Panc1 (cell line): Measurements from ENCODE around the gene ARL15. TPM values are rescaled to one million over a fixed set of nuclear protein-coding genes. Genes with fewer than 3 reads are reported as not detected.

Experiments
- ATAC-seq: fragments of 200-7000 bp; cut with Tn5 transposase; 2 replicates; pipeline ENCODE4 v1.9.1; 2020; ENCODE audit warnings: mild to moderate bottlenecking, moderate library complexity
- BruUV-seq: library from RNA; stranded (reverse); fragments of 400-500 nt; replicated peaks from 2 replicates; lab custom pipeline; 2021; lab: Mats Ljungman, UMichigan
- CTCF ChIA-PET: fragments of 300-600 bp; sonication (Branson Sonifier 250); formaldehyde crosslinking; loops from one replicate; lab custom pipeline; 2022; ENCODE audit warnings: antibody characterized with exemption; lab: Charles Lee
- POLR2A ChIA-PET: fragments of 300-600 bp; sonication (Branson Sonifier 250); formaldehyde crosslinking; loops from one replicate; lab custom pipeline; 2022; ENCODE audit warnings: antibody characterized with exemption; lab: Charles Lee
- DNase-seq: peaks from one replicate; pipeline ENCODE4 v3.0.0-alpha.2; 2010; ENCODE audit warnings: low read depth, low spot score
- H3K27ac ChIP-seq: 2 replicates; pipeline ENCODE4 v1.5.1; 2011; ENCODE audit warnings: mild to moderate bottlenecking, low read length, inconsistent platforms
- H3K27me3 ChIP-seq: fragments of 200-500 bp; sonication (Bioruptor generic); 2 replicates; pipeline ENCODE4 v1.6.0; 2014; ENCODE audit warnings: low read length, inconsistent platforms; ENCODE audit not compliant: control insufficient read depth, insufficient read depth
- H3K36me3 ChIP-seq: fragments of 200-500 bp; sonication (Bioruptor generic); 2 replicates; pipeline ENCODE4 v1.5.1; 2014; ENCODE audit warnings: inconsistent platforms, mild to moderate bottlenecking, low read length, moderate library complexity; ENCODE audit not compliant: control insufficient read depth, insufficient read depth
- H3K4me1 ChIP-seq: 2 replicates; pipeline ENCODE4 v1.5.1; 2011; ENCODE audit warnings: inconsistent platforms, mild to moderate bottlenecking, low read length, moderate library complexity; ENCODE audit not compliant: control insufficient read depth, insufficient read depth
- H3K4me3 ChIP-seq, 2 experiments: 2 replicates each; pipeline ENCODE4 v1.5.1; 2011 to 2012; ENCODE audit warnings: low read depth in 2 of 2, low read length in 2 of 2, mild to moderate bottlenecking in 2 of 2, inconsistent platforms in 1 of 2, moderate library complexity in 1 of 2
- H3K9me3 ChIP-seq: fragments of 200-500 bp; sonication (Bioruptor generic); 2 replicates; pipeline ENCODE4 v1.5.1; 2014; ENCODE audit warnings: low read depth, mild to moderate bottlenecking, inconsistent platforms, low read length, moderate library complexity; ENCODE audit not compliant: control insufficient read depth, insufficient read depth
- POLR2AphosphoS5 ChIP-seq: IDR thresholded peaks from 2 replicates; pipeline ENCODE4 v1.6.1; 2012; ENCODE audit warnings: mild to moderate bottlenecking, low read depth, low read length, moderate library complexity
- SIN3A ChIP-seq: IDR thresholded peaks from 2 replicates; pipeline ENCODE4 v1.6.1; 2012; ENCODE audit warnings: low read depth, mild to moderate bottlenecking, low read length, moderate library complexity, borderline replicate concordance; ENCODE audit not compliant: insufficient read depth
- TCF7L2 ChIP-seq: IDR thresholded peaks from 2 replicates; pipeline ENCODE4 v1.6.1; 2011; ENCODE audit warnings: mild to moderate bottlenecking, low read depth, low read length, inconsistent platforms
- in situ Hi-C: cut with HindIII; loops from 2 replicates; pipeline ENCODE4 v1.10.0; 2016; ENCODE audit warnings: low sequenced_read_pairs, low pct_unique_long_range_greater_than_20kb
- intact Hi-C: fragments of 100-400 bp; cut with micrococcal nuclease; formaldehyde crosslinking; loops from one replicate; pipeline ENCODE4 v1.10.0; 2022; ENCODE audit not compliant: unreplicated experiment
- total RNA-seq: library from RNA; stranded (reverse); gene quantifications from one replicate; pipeline ENCODE4 v1.2.1, GENCODE V29; 2021; ENCODE audit not compliant: unreplicated experiment
- TF ChIP-seq, protein P1 (sequence below): fragments of 450-650 bp; IDR thresholded peaks from 2 replicates; pipeline ENCODE4 v1.5.1; 2017; ENCODE audit warnings: mild to moderate bottlenecking
- TF ChIP-seq, protein P2 (sequence below), 2 experiments: IDR thresholded peaks; 2 replicates each; pipeline ENCODE4 v1.6.1; 2011 to 2012; ENCODE audit warnings: low read depth in 2 of 2, control low read depth in 1 of 2, low read length in 1 of 2, mild to moderate bottlenecking in 1 of 2, moderate library complexity in 1 of 2; ENCODE audit not compliant: insufficient read depth in 1 of 2

The ARL15 gene
- total RNA-seq, 1 experiment from 2014 or later: 16.5 TPM

DNA sequence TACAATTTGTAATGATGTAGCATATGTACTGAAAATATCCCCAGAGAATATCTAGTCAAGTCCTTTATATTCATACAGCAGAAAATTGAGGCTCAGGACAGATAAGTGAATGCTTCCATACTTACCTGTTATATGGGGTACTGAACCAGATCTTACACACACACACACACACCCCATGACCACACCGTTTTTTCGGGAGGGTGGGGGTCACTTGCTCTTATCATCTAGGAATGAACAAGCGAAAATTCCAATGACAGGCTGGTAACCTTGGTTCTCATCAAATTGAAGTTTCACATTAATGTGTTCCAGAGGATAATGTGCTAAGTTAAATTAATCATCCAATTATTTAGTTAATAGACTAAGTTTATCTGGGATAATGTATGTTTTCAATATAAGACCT lies 48.8 kb downstream of the ARL15 start:
- H3K27ac ChIP-seq: no peak overlapping the region
- ChIA-PET POLR2A (no interaction called here), CTCF (interaction anchor here (0.7 kb wide), 1 partner anchor 144 kb away, joined by 4 read pairs; no protein-coding TSS in a partner anchor)
- BruUV-seq: no TSS peak
- no peaks in the 10 kb centered on the region for H3K36me3 ChIP-seq
- no peaks in the 10 kb centered on the region for H3K4me1 ChIP-seq
- TF ChIP-seq, protein P1, sequence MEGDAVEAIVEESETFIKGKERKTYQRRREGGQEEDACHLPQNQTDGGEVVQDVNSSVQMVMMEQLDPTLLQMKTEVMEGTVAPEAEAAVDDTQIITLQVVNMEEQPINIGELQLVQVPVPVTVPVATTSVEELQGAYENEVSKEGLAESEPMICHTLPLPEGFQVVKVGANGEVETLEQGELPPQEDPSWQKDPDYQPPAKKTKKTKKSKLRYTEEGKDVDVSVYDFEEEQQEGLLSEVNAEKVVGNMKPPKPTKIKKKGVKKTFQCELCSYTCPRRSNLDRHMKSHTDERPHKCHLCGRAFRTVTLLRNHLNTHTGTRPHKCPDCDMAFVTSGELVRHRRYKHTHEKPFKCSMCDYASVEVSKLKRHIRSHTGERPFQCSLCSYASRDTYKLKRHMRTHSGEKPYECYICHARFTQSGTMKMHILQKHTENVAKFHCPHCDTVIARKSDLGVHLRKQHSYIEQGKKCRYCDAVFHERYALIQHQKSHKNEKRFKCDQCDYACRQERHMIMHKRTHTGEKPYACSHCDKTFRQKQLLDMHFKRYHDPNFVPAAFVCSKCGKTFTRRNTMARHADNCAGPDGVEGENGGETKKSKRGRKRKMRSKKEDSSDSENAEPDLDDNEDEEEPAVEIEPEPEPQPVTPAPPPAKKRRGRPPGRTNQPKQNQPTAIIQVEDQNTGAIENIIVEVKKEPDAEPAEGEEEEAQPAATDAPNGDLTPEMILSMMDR: no peak
- TF ChIP-seq, protein P2, sequence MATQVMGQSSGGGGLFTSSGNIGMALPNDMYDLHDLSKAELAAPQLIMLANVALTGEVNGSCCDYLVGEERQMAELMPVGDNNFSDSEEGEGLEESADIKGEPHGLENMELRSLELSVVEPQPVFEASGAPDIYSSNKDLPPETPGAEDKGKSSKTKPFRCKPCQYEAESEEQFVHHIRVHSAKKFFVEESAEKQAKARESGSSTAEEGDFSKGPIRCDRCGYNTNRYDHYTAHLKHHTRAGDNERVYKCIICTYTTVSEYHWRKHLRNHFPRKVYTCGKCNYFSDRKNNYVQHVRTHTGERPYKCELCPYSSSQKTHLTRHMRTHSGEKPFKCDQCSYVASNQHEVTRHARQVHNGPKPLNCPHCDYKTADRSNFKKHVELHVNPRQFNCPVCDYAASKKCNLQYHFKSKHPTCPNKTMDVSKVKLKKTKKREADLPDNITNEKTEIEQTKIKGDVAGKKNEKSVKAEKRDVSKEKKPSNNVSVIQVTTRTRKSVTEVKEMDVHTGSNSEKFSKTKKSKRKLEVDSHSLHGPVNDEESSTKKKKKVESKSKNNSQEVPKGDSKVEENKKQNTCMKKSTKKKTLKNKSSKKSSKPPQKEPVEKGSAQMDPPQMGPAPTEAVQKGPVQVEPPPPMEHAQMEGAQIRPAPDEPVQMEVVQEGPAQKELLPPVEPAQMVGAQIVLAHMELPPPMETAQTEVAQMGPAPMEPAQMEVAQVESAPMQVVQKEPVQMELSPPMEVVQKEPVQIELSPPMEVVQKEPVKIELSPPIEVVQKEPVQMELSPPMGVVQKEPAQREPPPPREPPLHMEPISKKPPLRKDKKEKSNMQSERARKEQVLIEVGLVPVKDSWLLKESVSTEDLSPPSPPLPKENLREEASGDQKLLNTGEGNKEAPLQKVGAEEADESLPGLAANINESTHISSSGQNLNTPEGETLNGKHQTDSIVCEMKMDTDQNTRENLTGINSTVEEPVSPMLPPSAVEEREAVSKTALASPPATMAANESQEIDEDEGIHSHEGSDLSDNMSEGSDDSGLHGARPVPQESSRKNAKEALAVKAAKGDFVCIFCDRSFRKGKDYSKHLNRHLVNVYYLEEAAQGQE (IDR thresholded peaks at IDR 0.05; ENCODE audit: insufficient read depth in 1 of 2, low read depth in 2 of 2, low read length in 1 of 2): no peak
- no peak for TF ChIP-seq SIN3A
- no peak for TF ChIP-seq TCF7L2
- no peak for TF ChIP-seq POLR2AphosphoS5
- H3K4me3 ChIP-seq: no peak overlapping the region
- ATAC-seq (no peak), DNase-seq (no peak)
- intact Hi-C loops: no loop called here
- in situ Hi-C loops: no loop called here
- no peaks in the 10 kb centered on the region for H3K9me3 ChIP-seq
- H3K27me3 ChIP-seq: no peaks in the 10 kb centered on the region

DNA sequence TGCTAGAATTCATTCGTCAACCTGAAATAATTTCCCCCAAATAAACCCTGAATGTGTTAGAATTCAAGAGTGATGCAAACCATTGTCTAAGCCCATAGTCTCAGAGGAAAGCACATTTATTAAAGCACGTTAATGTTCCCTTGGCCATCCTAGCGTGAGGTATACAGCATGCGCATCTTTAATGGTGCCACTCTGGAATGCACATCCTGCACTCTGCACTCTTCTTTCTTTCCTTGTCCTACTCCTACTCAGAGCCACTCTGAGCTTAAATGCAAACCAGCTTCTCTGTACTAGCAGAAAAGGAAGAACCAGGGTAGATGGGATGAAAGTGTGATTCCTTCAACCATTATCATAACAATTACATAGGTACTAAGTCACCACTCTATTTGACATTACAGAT lies 50.4 kb downstream of the ARL15 start:
- H3K4me3 ChIP-seq: no peak overlapping the region
- intact Hi-C loops: no loop called here
- DNase-seq: no peak
- H3K36me3 ChIP-seq: no peaks in the 10 kb centered on the region
- in situ Hi-C loops: no loop called here
- BruUV-seq: no TSS peak
- ChIA-PET CTCF (no interaction called here), POLR2A (no interaction called here)
- H3K27ac ChIP-seq: no peak overlapping the region
- TF ChIP-seq, protein P1: no peak
- TF ChIP-seq, protein P2 (IDR thresholded peaks at IDR 0.05; ENCODE audit: insufficient read depth in 1 of 2, low read depth in 2 of 2, low read length in 1 of 2): no peak
- no peak for ATAC-seq
- H3K27me3 ChIP-seq: no peaks in the 10 kb centered on the region
- H3K4me1 ChIP-seq: no peaks in the 10 kb centered on the region
- no peaks in the 10 kb centered on the region for H3K9me3 ChIP-seq
